ENCODE measurements around the gene ESPN.
A peak's percentile ranks its signal among the peaks of the same experiment; 100 is the strongest.
"Not testable (repeated sequence)": the region's sequence is repeated elsewhere in the genome, so short reads cannot be mapped to it uniquely, and the experiment has no call there.

The ESPN gene

GRCh38 chr1:6431645-6432579 is 7.3 kb downstream of the ESPN start:
- not testable (repeated sequence) for DNase-seq (ENCODE audit: low read depth); H3K4me3 ChIP-seq (ENCODE audit: low read depth, low read length)

DNA sequence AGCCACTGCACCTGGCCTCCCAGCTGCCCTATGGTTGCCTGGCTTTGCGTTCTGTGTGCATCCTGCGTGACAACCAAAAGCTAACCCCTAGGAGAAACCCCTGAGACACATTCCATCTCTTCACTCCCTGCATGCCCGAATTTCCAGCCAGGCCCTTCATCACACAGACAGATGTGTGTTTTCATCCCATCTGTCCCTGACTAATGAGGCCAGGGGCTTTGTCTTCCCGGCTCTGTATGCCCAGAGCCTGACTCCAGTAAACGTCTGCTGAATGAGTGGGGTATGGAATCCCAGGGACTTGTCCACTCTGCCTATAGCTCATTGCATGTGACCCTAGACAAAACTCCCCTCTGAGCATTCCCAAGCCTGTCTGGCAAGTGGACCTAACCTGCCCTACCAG is 9.6 kb downstream of the ESPN start:
- no peak for TF ChIP-seq CTCF (IDR thresholded peaks at IDR 0.05; ENCODE audit: insufficient read depth, low read depth, low read length, missing control alignments)

GRCh38 chr1:6435129-6435528 is 10.6 kb downstream of the ESPN start:
- DNase-seq (ENCODE audit: low read depth), result no peak
- TF ChIP-seq CTCF (IDR thresholded peaks at IDR 0.05; ENCODE audit: insufficient read depth, low read depth, low read length, missing control alignments), result no peak
- H3K4me3 ChIP-seq (ENCODE audit: low read depth, low read length), result no peak overlapping the region

More for the DNA sequence above, 9.6 kb downstream of the ESPN start:
- no peak overlapping the region for H3K4me3 ChIP-seq (ENCODE audit: low read depth, low read length)
- DNase-seq (ENCODE audit: low read depth), result no peak

DNA sequence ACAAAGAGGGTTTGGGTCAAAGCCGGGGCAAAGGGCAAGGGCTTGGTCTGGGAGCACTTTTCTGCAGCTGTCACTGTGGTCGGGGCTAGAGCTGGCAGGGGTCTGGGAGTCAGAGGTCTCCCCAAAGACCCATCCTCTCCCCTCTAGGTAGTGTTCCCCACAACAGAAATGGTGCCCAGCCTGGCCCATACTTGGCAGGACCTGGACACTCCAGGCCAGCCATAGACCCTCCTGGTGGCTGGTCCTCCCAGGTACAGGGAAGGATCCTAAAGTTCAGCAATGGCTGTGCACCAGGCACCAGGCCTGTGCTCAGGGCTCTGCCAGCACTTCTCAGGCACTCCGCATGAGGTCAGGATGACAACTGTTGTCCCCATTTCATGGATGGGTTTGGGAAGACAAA is 11.0 kb downstream of the ESPN start:
- no peak for TF ChIP-seq CTCF (IDR thresholded peaks at IDR 0.05; ENCODE audit: insufficient read depth, low read depth, low read length, missing control alignments)
- DNase-seq (ENCODE audit: low read depth), result no peak
- H3K4me3 ChIP-seq (ENCODE audit: low read depth, low read length), result no peak overlapping the region

- H3K4me3 ChIP-seq (ENCODE audit: low read depth, low read length); DNase-seq (ENCODE audit: low read depth): not testable (repeated sequence)
These were observed 11.7 kb downstream of the ESPN start for GRCh38 chr1:6436277-6436676.

GRCh38 chr1:6437012-6437700 is 12.6 kb downstream of the ESPN start:
- not testable (repeated sequence) for DNase-seq (ENCODE audit: low read depth)

GRCh38 chr1:6438047-6438525 is 13.5 kb downstream of the ESPN start:
- peak; percentile 92 for TF ChIP-seq CTCF (IDR thresholded peaks at IDR 0.05; ENCODE audit: insufficient read depth, low read depth, low read length, missing control alignments)
- H3K4me3 ChIP-seq (ENCODE audit: low read depth, low read length), result no peak overlapping the region
- DNase-seq (ENCODE audit: low read depth), result peak; percentile 75

More at GRCh38 chr1:6437012-6437700, 12.6 kb downstream of the ESPN start:
- H3K4me3 ChIP-seq (ENCODE audit: low read depth, low read length), result not testable (repeated sequence)

DNA sequence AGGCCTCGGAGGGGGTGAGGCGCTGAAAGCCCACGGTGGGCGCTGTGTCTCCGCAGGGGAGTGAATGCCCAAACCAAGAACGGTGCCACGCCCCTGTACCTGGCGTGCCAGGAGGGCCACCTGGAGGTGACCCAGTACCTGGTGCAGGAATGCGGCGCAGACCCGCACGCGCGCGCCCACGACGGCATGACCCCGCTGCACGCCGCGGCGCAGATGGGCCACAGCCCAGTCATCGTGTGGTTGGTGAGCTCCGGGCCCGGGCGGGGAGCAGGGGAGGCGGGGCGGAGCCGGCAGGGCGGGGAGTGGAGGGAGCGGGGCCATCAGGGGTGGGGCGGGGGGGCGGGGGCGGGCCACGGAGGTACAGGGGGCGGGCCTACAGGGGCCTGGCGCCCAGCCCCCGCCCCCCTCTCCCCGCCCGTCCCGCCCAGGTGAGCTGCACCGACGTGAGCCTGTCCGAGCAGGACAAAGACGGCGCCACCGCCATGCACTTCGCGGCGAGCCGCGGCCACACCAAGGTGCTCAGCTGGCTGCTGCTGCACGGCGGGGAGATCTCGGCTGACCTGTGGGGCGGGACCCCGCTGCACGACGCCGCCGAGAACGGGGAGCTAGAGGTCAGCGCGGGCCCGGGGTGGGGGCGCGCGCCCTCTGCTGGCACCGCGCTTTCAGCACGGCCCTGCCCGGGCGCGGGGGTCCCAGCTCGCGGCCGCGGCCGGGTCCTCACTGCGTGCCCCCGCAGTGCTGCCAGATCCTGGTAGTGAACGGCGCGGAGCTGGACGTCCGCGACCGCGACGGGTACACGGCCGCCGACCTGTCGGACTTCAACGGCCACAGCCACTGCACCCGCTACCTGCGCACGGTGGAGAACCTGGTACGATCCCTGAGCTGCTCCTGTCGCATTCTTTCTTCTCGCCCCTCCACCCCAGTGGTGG is 15.9 kb downstream of the ESPN start:
- H3K4me3 ChIP-seq (ENCODE audit: low read depth, low read length), result no peak overlapping the region
- DNase-seq (ENCODE audit: low read depth), result peak; percentile 53
- TF ChIP-seq CTCF (IDR thresholded peaks at IDR 0.05; ENCODE audit: insufficient read depth, low read depth, low read length, missing control alignments), result peak; percentile 34

Data from GM12865 (cell line).